H1 (cell line): ENCODE results near the gene GPR161. TPM values are rescaled to one million over a fixed set of nuclear protein-coding genes. Genes with fewer than 3 reads are reported as not detected.

Experiments used
- BRCA1 ChIP-seq: IDR thresholded peaks from 2 replicates; pipeline ENCODE4 v1.6.1; 2012; ENCODE audit warnings: low read depth, low read length, improper control_type of control experiment
- CBX8 ChIP-seq: fragments of 300-800, 300-1000 bp; sonication (generic); IDR thresholded peaks from 2 replicates; pipeline ENCODE4 v1.7.1; 2016; ENCODE audit warnings: low read depth, low read length, borderline replicate concordance
- E2F6 ChIP-seq: IDR thresholded peaks from 2 replicates; pipeline ENCODE4 v1.6.1; 2012; ENCODE audit warnings: inconsistent platforms
- PHF8 ChIP-seq: fragments of 200-600 bp; sonication (generic); conservative IDR thresholded peaks from 2 replicates; pipeline ENCODE4 v1.7.1; 2012; ENCODE audit warnings: low read depth, mild to moderate bottlenecking, inconsistent platforms, low read length, moderate library complexity
- RFX5 ChIP-seq: IDR thresholded peaks from 2 replicates; pipeline ENCODE4 v1.6.1; 2011; ENCODE audit warnings: low read depth, low read length, improper control_type of control experiment, borderline replicate concordance
- SIRT6 ChIP-seq: IDR thresholded peaks from one replicate; pipeline ENCODE4 v1.7.1; 2012; ENCODE audit warnings: low read length, inconsistent platforms
- SUZ12 ChIP-seq: fragments of 200-600 bp; sonication (generic); IDR thresholded peaks from 2 replicates; pipeline ENCODE4 v1.6.1; 2012; ENCODE audit warnings: mild to moderate bottlenecking, inconsistent platforms, low read length, moderate library complexity, mixed read lengths
- TAF7 ChIP-seq: optimal IDR thresholded peaks from 2 replicates; pipeline ENCODE3; 2011; ENCODE audit warnings: low read depth, mild to moderate bottlenecking, inconsistent platforms, low read length, moderate library complexity, borderline replicate concordance
- TCF12 ChIP-seq: IDR thresholded peaks from 2 replicates; pipeline ENCODE4 v1.6.1; 2011; ENCODE audit warnings: low read depth, mild to moderate bottlenecking, low read length
- polyA plus RNA-seq, 7 experiments: library from polyadenylated mRNA; depleted of rRNA in 3 of 7; stranded (reverse) in 5 of 7; unstranded in 2 of 7; fragments of >200 nt in 5 of 7; fragments of 200-250 nt in 2 of 7; gene quantifications; 1 replicate in 5 of 7; 2 replicates in 1 of 7; 4 replicates in 1 of 7; pipeline versions ENCODE4 v1.2.1 to v1.2.3, GENCODE V29; 2011 to 2013; ENCODE audit warnings: missing spikeins in 2 of 7, mixed read lengths in 2 of 7
- total RNA-seq: library from RNA; stranded (reverse); fragmentation: NEBNext Ultra II Directional; extraction: Animal tissue kit (Norgen Biotek cat#: 25700); gene quantifications from 2 replicates; pipeline ENCODE4 v1.2.1, GENCODE V29; 2021

Gene GPR161
- total and polyA plus RNA-seq, 2 of the 8 experiments (the other 6 are each of a cell fraction or from before 2014, with no cell fraction given), result 13.7 to 16.8 TPM

DNA sequence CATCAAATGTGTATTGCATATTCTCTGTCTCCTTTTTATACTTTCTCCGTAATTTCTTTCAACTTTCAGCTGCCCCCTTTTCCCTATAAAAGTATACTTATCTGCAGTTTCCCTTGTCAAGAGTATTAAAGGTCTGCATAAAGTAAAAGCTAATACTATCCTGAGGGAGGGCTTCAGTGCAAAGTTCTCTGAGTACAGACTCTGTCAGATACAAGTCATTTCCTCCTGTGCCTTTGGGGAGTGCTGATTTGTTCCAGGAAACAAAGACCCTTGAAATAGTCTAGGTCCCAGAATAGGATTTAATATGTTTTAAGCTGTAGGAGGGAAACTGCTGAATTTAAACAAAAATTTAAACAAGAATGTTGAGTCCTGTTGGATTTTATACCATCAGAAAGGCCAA, 11.7 kb downstream of the GPR161 start (continued):
- TF ChIP-seq RFX5 (no peak), PHF8 (no peak), CBX8 (no peak), TAF7 (no peak), SIRT6 (no peak), E2F6 (no peak), TCF12 (no peak), SUZ12 (no peak), BRCA1 (no peak)
